Colonic mucosa (tissue), 4 donors: Measurements from ENCODE around the gene NPPB. TPM values are rescaled to one million over a fixed set of nuclear protein-coding genes. Genes with fewer than 3 reads are reported as not detected.

Experiments
- DNase-seq: peaks from one replicate; pipeline ENCODE4 v3.0.0-alpha.2; 2020
- H3K27ac ChIP-seq: fragments of 200-600 bp; one replicate; pipeline ENCODE4 v1.8.0; 2021
- H3K27me3 ChIP-seq: fragments of 200-600 bp; one replicate; pipeline ENCODE4 v1.8.0; 2021
- H3K36me3 ChIP-seq: fragments of 200-600 bp; one replicate; pipeline ENCODE4 v1.8.0; 2021
- H3K4me1 ChIP-seq: fragments of 200-600 bp; one replicate; pipeline ENCODE4 v1.8.0; 2021; ENCODE audit warnings: mild to moderate bottlenecking
- H3K4me3 ChIP-seq: fragments of 200-600 bp; one replicate; pipeline ENCODE4 v1.8.0; 2021
- H3K9ac ChIP-seq, 2 donors: one replicate each; pipeline ENCODE4 v1.7.0; 2013; ENCODE audit warnings: control low read depth in 2 of 2, low read depth in 2 of 2, low read length in 2 of 2
- H3K9me3 ChIP-seq: fragments of 200-600 bp; one replicate; pipeline ENCODE4 v1.8.0; 2021
- CTCF ChIP-seq: fragments of 200-600 bp; IDR thresholded peaks from one replicate; pipeline ENCODE4 v1.8.0; 2022; ENCODE audit warnings: antibody characterized with exemption, mild to moderate bottlenecking
- intact Hi-C: fragments of 100-400 bp; cut with DNase I; formaldehyde crosslinking; loops from one replicate; pipeline ENCODE4 v1.14.1; 2022
- total RNA-seq, 2 donors: library from RNA; stranded (reverse); fragmentation: NEBNext Ultra II Directional in 1 of 2; extraction: Animal tissue kit (Norgen Biotek cat#: 25700) in 1 of 2; gene quantifications; one replicate each; pipeline ENCODE4 v1.2.1, GENCODE V29; 2021
- donor health status: healthy.
- donor health status: DM: no; HTN: no; CAD: no.
- donor health status: DM: no; HTN: no; CAD: no.

NPPB gene
- total RNA-seq, 2 donors from 2014 or later, result not detected

- H3K27ac ChIP-seq, result no peak overlapping the region
- no peaks in the 10 kb centered on the region for H3K4me1 ChIP-seq
- H3K9ac ChIP-seq, result no peak overlapping the region
- no peak for DNase-seq
- H3K36me3 ChIP-seq, result peaks cover 5% of the 10 kb centered on the region
- no peaks in the 10 kb centered on the region for H3K27me3 ChIP-seq
- intact Hi-C loops, result no loop called here
- no peak for TF ChIP-seq CTCF
- no peak overlapping the region for H3K4me3 ChIP-seq
- no peaks in the 10 kb centered on the region for H3K9me3 ChIP-seq
These were observed 33.6 kb downstream of the NPPB start for GRCh38 chr1:11825131-11825530.

- H3K9ac ChIP-seq, result no peak overlapping the region
- no peak overlapping the region for H3K27ac ChIP-seq
- H3K27me3 ChIP-seq, result no peaks in the 10 kb centered on the region
- H3K9me3 ChIP-seq, result no peaks in the 10 kb centered on the region
- TF ChIP-seq CTCF, result no peak
- no peaks in the 10 kb centered on the region for H3K4me1 ChIP-seq
- H3K4me3 ChIP-seq, result no peak overlapping the region
- peaks cover 15% of the 10 kb centered on the region for H3K36me3 ChIP-seq
- intact Hi-C loops, result no loop called here
- no peak for DNase-seq
These were observed 35.2 kb downstream of the NPPB start for GRCh38 chr1:11823366-11824137.

GRCh38 chr1:11822091-11822490, 36.7 kb downstream of the NPPB start:
- H3K9me3 ChIP-seq, result no peaks in the 10 kb centered on the region
- no peaks in the 10 kb centered on the region for H3K27me3 ChIP-seq
- no peak for TF ChIP-seq CTCF
- H3K27ac ChIP-seq, result no peak overlapping the region
- intact Hi-C loops, result no loop called here
- no peak overlapping the region for H3K4me3 ChIP-seq
- H3K9ac ChIP-seq, result no peak overlapping the region
- peaks cover 17% of the 10 kb centered on the region for H3K36me3 ChIP-seq
- H3K4me1 ChIP-seq, result no peaks in the 10 kb centered on the region
- DNase-seq, result no peak

GRCh38 chr1:11817192-11817591, 41.6 kb downstream of the NPPB start:
- no peak for TF ChIP-seq CTCF
- no peak overlapping the region for H3K4me3 ChIP-seq
- H3K9me3 ChIP-seq, result no peaks in the 10 kb centered on the region
- no peak overlapping the region for H3K27ac ChIP-seq
- H3K27me3 ChIP-seq, result no peaks in the 10 kb centered on the region
- DNase-seq, result no peak
- intact Hi-C loops, result no loop called here
- H3K9ac ChIP-seq, result no peak overlapping the region
- no peaks in the 10 kb centered on the region for H3K4me1 ChIP-seq
- peaks cover 17% of the 10 kb centered on the region for H3K36me3 ChIP-seq

- no peak overlapping the region for H3K27ac ChIP-seq
- H3K4me1 ChIP-seq, result no peaks in the 10 kb centered on the region
- H3K27me3 ChIP-seq, result no peaks in the 10 kb centered on the region
- no peak for TF ChIP-seq CTCF
- no peaks in the 10 kb centered on the region for H3K36me3 ChIP-seq
- H3K9ac ChIP-seq, result no peak overlapping the region
- no peaks in the 10 kb centered on the region for H3K9me3 ChIP-seq
- H3K4me3 ChIP-seq, result no peak overlapping the region
- intact Hi-C loops, result no loop called here
- no peak for DNase-seq
These were observed 45.7 kb downstream of the NPPB start for GRCh38 chr1:11813021-11813420.

Other genes starting within 250 kb of the NPPB start
- gene FBXO2, start 204.5 kb downstream of the NPPB start, total RNA-seq, result 1 to 10 TPM; 1.2 TPM
- gene FBXO44, start 204.1 kb downstream of the NPPB start, total RNA-seq, result 1 to 10 TPM; 5.3 to 7.5 TPM
- 10 to 100 TPM in 1 of 2 donors, 1 to 10 TPM in 1; 9.2 to 12.4 TPM for gene FBXO6, start 194.7 kb downstream of the NPPB start, total RNA-seq
- 10 to 100 TPM in 1 of 2 donors, 1 to 10 TPM in 1; 8.5 to 12.4 TPM for gene MAD2L2, start 177.8 kb downstream of the NPPB start, total RNA-seq
- gene DRAXIN, start 167.2 kb downstream of the NPPB start, total RNA-seq, result under 1 TPM; 0.05 TPM
- gene AGTRAP, start 122.8 kb downstream of the NPPB start, total RNA-seq, result 10 to 100 TPM; 18.2 to 34.9 TPM
- gene C1orf167, start 96.8 kb downstream of the NPPB start, total RNA-seq, result not detected
- 10 to 100 TPM; 23.8 to 30.4 TPM for gene MTHFR, start 53.0 kb downstream of the NPPB start, total RNA-seq
- 10 to 100 TPM in 1 of 2 donors, 1 to 10 TPM in 1; 8.4 to 14.5 TPM for gene CLCN6, start 52.8 kb downstream of the NPPB start, total RNA-seq
- 1 to 10 TPM in 1 of 2 donors, not detected in 1; 3.1 TPM for gene NPPA, start 11.2 kb downstream of the NPPB start, total RNA-seq
- 100 to 1,000 TPM; 110 to 128 TPM for gene KIAA2013, start 67.5 kb upstream of the NPPB start, total RNA-seq
- gene PLOD1, start 75.8 kb upstream of the NPPB start, total RNA-seq, result 10 to 100 TPM; 72.5 to 83.9 TPM
- 100 to 1,000 TPM; 102 to 110 TPM for gene MFN2, start 121.5 kb upstream of the NPPB start, total RNA-seq
- gene MIIP, start 160.6 kb upstream of the NPPB start, total RNA-seq, result 10 to 100 TPM; 13.0 to 31.5 TPM
- gene TNFRSF8, start 204.4 kb upstream of the NPPB start, total RNA-seq, result under 1 TPM; 0.16 to 0.47 TPM